ENCODE data around the gene MED25.

Gene MED25

DNA sequence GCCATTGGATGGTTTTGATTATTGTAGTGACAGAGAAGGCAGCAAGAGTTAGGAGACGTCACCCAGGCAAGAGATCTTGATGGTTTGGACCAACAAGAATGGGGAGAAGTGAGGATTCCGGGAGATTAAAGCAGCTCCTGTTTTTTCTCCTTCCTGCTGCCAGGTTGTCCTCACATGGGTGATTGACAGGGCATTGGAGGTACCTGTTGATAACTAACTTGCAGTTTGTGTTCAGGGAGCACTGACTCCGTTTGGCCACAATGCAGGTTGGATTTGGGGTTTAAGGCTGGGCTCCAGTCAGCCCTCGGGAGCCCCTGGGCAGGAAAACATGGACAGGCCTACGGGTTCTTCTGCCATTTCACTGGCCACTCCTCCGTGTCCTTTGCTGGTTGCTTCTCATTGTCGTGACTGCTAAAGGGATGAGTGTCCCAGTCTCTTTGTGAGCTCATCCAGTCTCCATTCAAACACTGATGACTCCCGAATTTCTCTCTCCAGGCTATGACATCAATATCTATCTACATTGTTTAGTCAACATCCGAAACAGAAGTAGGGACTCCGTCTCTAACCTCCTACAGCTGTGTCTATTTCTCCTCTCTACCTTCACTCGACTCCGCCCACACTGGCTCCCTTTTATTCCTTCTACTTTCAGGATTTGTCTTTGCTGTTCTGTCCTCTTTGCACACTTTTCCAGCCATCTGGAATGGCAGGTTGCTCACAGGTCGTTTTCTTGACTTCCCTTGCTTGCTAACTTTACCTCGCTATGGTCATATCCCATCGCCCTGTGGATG is 31.5 kb downstream of the MED25 start:
- peak overlapping the region; percentile 97 for H3K27ac ChIP-seq
- ChIA-PET CTCF (no interaction called here), POLR2A (ENCODE audit: low non-redundant PET) (interaction anchor here (1.1 to 1.5 kb wide), 2 partner anchors 19 to 20 kb away, joined by 3 to 6 read pairs; no protein-coding TSS in a partner anchor)
- no peak for DNase-seq (ENCODE audit: low spot score)
- TF ChIP-seq, protein P1, sequence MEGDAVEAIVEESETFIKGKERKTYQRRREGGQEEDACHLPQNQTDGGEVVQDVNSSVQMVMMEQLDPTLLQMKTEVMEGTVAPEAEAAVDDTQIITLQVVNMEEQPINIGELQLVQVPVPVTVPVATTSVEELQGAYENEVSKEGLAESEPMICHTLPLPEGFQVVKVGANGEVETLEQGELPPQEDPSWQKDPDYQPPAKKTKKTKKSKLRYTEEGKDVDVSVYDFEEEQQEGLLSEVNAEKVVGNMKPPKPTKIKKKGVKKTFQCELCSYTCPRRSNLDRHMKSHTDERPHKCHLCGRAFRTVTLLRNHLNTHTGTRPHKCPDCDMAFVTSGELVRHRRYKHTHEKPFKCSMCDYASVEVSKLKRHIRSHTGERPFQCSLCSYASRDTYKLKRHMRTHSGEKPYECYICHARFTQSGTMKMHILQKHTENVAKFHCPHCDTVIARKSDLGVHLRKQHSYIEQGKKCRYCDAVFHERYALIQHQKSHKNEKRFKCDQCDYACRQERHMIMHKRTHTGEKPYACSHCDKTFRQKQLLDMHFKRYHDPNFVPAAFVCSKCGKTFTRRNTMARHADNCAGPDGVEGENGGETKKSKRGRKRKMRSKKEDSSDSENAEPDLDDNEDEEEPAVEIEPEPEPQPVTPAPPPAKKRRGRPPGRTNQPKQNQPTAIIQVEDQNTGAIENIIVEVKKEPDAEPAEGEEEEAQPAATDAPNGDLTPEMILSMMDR (conservative IDR thresholded peaks at IDR 0.05; ENCODE audit: low read depth) = no peak

- ChIA-PET POLR2A (ENCODE audit: low non-redundant PET) (interaction anchor here (1.1 kb wide), 1 partner anchor 19 kb away, joined by 6 read pairs; no protein-coding TSS in a partner anchor), CTCF (interaction anchor here (0.5 to 0.6 kb wide), 2 partner anchors 63 to 159 kb away, joined by 3 to 5 read pairs; partner anchors contain the start of gene CPT1C)
- H3K27ac ChIP-seq = peak overlapping the region; percentile 97
- DNase-seq (ENCODE audit: low spot score) = no peak
- TF ChIP-seq, protein P1 (conservative IDR thresholded peaks at IDR 0.05; ENCODE audit: low read depth) = no peak
Measured at GRCh38 chr19:49850221-49850486, 32.1 kb downstream of the MED25 start.

DNA sequence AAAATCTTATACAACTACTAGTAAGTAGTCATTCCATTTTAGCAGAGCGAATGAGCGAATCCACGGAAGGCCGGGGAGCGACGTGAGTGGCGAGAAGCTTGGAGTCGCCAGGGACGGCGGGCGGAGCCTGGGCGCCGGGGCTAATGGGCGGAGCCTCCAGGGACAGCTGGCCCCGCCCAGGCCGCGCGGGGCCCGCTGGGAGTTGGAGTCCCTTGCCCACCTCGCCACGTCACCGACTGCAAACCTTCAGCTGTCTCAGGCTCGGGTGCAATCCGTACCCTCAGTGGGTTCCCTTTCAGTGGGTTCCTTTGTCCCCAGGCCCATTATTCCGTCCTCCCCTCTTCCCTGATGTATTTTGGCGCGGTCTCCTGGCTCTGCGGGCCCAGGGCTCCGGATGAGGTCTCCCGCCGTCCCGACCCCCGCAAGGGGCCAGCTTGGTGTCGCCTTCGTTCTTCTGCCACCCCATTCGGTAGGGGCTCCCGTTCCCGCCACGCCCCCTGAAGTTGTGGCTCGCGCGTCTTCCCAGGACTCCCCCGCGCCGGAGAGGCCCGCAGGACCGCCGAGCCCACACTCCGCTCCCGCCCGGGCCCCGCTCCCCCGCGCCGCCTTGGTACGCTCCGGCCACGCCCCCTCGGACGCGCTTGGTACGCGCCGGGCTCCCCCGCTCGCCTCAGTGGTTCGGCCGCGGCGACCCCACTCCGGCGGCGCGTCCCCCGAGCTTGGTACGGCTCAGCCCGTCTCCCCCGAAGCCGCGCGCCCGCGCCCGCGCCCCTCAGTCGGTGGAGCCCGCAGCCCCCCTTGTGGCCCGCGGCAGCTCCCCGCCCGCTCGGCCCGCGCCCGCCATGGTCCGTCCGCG is 32.6 kb downstream of the MED25 start, which contains the start of gene PTOV1:
Gene PTOV1 (plus strand): TSS at position 673 of the 856 bp plus-strand sequence.
- TF ChIP-seq, protein P1 (conservative IDR thresholded peaks at IDR 0.05; ENCODE audit: low read depth) = no peak
- DNase-seq (ENCODE audit: low spot score) = peak; percentile 92
- peak within 1 kb of the TSS; percentile 97 for H3K27ac ChIP-seq
- CTCF ChIA-PET = interaction anchor here (0.5 to 0.6 kb wide), 2 partner anchors 62 to 160 kb away, joined by 3 to 5 read pairs; partner anchors contain the start of gene CPT1C
- POLR2A ChIA-PET (ENCODE audit: low non-redundant PET) = interaction anchor here (1.0 to 1.1 kb wide), 2 partner anchors 15 to 19 kb away, joined by 6 to 13 read pairs; no protein-coding TSS in a partner anchor

GRCh38 chr19:49851456-49852259 is 33.6 kb downstream of the MED25 start:
- peak overlapping the region; percentile 97 for H3K27ac ChIP-seq
- ChIA-PET CTCF (interaction anchor here (0.8 kb wide), 1 partner anchor 38 kb away, joined by 3 read pairs; no protein-coding TSS in a partner anchor), POLR2A (ENCODE audit: low non-redundant PET) (interaction anchor here (1.0 kb wide), 1 partner anchor 14 kb away, joined by 13 read pairs; no protein-coding TSS in a partner anchor)
- no peak for DNase-seq (ENCODE audit: low spot score)
- TF ChIP-seq, protein P1 (conservative IDR thresholded peaks at IDR 0.05; ENCODE audit: low read depth) = no peak

DNA sequence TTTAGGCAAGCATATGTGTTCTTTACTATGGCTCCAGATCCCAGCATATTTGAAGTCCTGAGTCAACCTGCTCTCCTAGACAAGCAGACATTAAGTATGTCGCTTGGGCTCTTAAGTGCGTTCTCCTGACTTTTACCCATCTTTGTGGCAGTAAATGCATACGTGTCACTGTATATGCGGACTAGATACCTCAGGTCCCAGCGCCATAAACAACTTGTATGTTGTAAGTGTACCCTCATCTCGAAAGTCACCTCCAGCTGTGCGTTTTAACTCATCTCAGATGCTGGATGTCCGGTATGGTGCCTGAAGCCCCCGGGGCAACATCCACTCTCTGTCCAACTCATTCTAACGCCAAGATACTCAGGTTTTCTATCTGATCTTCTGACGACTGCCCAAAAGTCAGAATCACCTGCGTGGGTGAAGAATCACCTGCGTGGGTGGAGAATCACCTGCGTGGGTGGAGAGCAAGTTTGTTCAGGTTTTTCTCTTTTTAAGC is 34.6 kb downstream of the MED25 start:
- POLR2A ChIA-PET (ENCODE audit: low non-redundant PET) = interaction anchor here (0.7 kb wide), 1 partner anchor 11 kb away, joined by 7 read pairs; no protein-coding TSS in a partner anchor

More for the DNA sequence above, 34.6 kb downstream of the MED25 start:
- CTCF ChIA-PET = no interaction called here
- H3K27ac ChIP-seq = peak overlapping the region; percentile 97
- TF ChIP-seq, protein P1 (conservative IDR thresholded peaks at IDR 0.05; ENCODE audit: low read depth) = no peak
- no peak for DNase-seq (ENCODE audit: low spot score)

Measured in RWPE1 (cell line).